HFF-Myc (cell line): ENCODE data around the gene HOXA5.

ENCODE experiments used
- DNase-seq: peaks from one replicate; pipeline ENCODE4 v3.0.0-alpha.2; 2011; ENCODE audit warnings: low read depth; ENCODE audit errors: extremely low read depth
- H3K4me3 ChIP-seq: replicated peaks from 2 replicates; pipeline ENCODE4 v1.5.1; 2011; ENCODE audit warnings: low read depth, mild to moderate bottlenecking, control low read depth, low read length
- TF ChIP-seq, protein P1 (sequence below): IDR thresholded peaks from 2 replicates; pipeline ENCODE4 v1.5.1; 2012; ENCODE audit warnings: mild to moderate bottlenecking, low read depth, low read length, control low read depth; ENCODE audit errors: missing control alignments

The HOXA5 gene

DNA sequence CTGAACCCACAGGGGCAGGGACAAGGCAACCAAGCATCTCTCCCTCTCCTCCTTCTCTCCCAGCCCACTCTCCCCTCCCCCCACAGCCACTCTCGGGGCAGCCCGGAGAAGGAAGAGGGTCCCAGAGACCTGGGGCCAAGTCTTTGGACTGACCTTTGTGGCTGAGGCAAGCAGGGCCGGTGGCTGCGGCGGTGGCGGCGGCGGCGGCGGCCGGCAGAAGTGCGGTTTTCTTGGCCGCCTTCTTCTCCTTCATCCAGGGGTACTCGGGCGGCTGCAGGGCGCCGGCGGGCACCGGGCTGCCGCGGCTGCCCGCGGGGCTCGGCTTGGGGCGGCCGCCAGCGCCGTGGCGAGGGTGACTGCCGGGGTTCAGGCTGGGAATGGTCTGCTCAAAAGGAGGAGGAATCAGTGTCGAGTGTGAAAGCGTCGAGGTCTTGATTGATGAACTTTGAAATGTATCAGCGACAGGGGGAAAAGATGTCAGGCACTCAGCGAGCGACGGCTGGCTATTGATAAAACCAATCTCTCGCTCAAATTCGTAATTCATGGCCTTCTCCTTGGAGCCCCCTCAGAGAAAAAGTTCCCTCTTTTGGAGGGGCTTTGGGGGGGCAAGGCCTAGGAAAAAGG is 41.4 kb downstream of the HOXA5 start:
- no peak for DNase-seq
- TF ChIP-seq, protein P1, sequence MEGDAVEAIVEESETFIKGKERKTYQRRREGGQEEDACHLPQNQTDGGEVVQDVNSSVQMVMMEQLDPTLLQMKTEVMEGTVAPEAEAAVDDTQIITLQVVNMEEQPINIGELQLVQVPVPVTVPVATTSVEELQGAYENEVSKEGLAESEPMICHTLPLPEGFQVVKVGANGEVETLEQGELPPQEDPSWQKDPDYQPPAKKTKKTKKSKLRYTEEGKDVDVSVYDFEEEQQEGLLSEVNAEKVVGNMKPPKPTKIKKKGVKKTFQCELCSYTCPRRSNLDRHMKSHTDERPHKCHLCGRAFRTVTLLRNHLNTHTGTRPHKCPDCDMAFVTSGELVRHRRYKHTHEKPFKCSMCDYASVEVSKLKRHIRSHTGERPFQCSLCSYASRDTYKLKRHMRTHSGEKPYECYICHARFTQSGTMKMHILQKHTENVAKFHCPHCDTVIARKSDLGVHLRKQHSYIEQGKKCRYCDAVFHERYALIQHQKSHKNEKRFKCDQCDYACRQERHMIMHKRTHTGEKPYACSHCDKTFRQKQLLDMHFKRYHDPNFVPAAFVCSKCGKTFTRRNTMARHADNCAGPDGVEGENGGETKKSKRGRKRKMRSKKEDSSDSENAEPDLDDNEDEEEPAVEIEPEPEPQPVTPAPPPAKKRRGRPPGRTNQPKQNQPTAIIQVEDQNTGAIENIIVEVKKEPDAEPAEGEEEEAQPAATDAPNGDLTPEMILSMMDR = no peak
- no peak overlapping the region for H3K4me3 ChIP-seq

DNA sequence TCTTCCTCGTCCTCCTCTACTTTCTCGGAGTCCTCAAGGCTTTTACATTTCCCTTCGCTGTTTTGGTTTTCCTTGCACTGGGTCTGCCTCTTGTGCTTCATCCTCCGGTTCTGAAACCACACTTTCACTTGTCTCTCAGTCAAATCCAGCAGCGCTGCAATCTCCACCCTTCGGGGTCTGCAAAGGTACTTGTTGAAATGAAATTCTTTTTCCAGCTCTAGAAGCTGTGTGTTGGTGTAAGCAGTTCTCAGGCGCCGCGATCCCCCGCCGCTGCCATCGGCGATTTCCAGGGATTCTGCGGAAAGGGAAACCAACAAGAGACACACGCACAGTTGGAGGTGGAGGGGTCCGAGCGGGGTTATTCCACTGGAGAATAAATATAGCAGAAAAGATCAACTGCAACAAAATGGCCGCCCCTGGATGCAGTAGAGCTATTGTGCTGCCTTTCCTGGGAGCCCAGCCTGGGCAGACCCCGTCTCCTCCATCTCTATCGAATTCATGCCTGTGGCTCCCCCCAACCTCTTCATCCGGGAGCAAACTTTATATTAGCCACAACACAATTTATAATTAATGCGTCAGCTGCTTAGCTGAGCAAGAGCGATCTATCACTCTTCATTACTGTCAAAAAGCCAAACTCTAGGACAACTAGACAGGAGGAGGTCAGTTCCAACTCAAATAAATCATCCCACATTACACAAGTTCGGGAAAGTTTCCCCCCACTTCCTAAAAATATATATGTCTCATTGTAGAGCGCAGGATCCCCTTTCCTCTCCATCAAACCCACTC is 42.1 kb downstream of the HOXA5 start:
- no peak overlapping the region for H3K4me3 ChIP-seq
- no peak for DNase-seq
- TF ChIP-seq, protein P1 = no peak

DNA sequence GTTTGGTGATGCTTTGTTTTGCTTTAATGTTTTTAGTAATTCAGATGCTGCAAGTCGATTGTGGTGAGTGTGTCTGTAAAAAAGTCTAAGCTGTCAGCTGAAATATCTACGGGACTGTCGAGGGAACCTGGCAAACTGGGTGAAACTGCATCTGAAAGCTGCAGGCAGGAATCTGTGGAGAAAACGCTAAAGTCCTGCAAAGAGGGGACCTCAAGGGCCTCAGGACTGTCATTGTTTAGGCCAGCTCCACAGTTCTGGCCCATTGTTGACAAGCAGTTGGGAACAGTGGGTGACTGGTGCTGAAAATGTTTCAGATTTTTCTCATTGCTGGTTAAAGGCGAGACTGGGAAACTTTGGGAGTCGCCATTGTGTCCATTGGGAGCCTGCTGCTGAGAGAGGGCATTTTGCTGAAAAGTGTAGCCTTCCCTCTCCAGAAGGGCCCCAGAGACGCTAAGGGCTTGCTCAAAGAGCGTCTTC is 42.7 kb downstream of the HOXA5 start:
- H3K4me3 ChIP-seq = no peak overlapping the region
- TF ChIP-seq, protein P1 = no peak

DNA sequence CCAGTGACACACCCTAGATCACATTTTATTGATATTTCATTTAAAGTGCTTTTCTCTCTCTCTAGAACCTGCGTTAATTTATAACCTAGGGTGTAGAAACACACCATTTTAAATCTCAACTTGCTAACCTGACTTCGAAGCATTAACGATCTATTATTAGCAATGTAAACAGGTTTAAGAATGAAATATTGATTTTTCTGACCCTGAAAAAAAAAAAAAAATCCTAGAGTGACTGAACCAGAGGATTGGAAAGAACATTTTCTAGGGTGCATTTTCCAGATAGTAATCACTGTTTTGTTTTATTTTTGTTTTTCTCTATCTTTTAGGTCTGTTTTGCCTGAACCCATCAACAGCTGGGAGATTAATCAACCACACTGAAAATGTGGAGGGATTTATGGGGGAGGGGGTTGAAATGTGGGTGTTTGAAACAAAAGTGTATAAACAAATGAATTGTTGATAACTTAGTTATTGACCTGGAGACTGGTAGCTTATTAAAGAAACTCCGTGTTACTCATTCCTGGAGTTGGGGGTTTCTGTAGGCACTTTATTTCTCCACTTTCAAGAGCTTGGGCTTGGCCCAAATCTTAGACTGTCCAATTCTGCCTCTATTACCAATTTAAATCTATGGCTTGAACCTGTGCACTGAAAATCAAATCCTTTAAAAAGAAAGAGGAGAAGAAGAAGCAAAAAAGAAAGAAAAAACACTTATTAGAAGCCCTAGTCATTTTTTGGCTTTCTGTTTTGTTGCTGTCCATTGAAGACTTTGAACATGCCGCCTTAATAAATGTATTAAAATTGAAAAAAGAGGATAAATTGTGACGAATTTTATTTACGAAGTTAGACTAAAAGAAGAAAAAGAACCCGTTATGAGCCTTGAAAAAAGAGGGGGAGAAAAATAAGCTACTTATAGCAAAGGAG is 43.8 kb downstream of the HOXA5 start:
- DNase-seq = no peak
- H3K4me3 ChIP-seq = no peak overlapping the region
- TF ChIP-seq, protein P1 = no peak

More for the DNA sequence above, 42.7 kb downstream of the HOXA5 start:
- DNase-seq = no peak

DNA sequence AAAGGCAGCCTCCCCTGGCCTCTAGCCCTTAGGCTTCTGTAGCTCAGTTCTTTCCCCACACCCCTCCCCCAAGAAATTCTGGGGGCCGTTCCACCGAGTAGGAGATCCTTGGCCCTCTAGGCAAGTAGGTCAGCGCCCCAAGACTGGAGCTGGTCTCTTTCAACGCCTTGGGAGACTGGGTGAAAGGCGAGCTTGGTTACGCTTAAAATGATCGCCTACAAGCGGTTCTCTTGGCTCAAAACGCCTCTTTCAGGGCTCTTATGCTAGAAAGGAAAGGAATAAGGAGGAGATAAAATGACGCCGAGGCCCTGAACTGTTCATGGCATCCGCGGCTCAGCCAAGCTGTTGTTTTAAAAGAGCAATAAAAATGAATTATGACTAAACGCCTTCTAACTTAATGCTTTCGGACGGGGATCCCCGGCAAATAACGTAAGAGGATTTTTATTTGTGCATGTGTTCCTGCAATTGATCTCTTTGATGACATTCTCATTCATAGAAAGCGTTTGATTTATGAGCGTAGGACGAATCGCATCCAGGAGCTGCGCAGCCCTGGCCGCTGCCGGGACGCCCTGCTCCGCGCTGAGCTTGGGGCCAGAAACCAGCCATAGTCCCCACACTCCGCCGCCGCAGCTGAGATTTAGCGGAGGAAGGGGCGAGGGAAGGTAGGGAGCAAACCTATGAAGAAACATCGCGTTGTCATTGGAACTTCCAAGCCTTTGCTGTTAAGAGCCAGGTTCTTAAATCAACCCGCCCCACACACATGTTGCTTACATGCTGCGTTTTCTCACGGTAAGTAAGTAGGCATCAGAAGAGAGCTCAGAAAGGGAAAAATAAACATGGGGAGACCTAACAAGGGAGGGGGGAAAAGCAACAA is 44.7 kb downstream of the HOXA5 start:
- TF ChIP-seq, protein P1 = no peak
- DNase-seq = no peak
- no peak overlapping the region for H3K4me3 ChIP-seq
